Activated T-cell treated with anti-CD3 and anti-CD28 coated beads, Interleukin-2, amount 50 U/mL, for 72 hours (primary cell): Measurements from ENCODE around the gene PTPRD. TPM values are rescaled to one million over a fixed set of nuclear protein-coding genes. Genes with fewer than 3 reads are reported as not detected.

Experiments used
- ATAC-seq, 2 donors: fragments of 150-1000 bp; cut with Tn5 transposase; replicated peaks in 1 of 2; 2 replicates each; pipeline ENCODE4 v1.10.0; 2021; ENCODE audit warnings: moderate library complexity in 2 of 2, mild to moderate bottlenecking in 1 of 2
- DNase-seq, 2 donors: peaks; one replicate each; pipeline ENCODE4 v3.0.0; 2021 to 2022; ENCODE audit warnings: mixed read lengths in 1 of 2
- H3K27ac Mint-ChIP-seq: one replicate; pipeline ENCODE4 v1.8.0; 2022; ENCODE audit warnings: mild to moderate bottlenecking, moderate library complexity, mixed read lengths
- H3K27me3 Mint-ChIP-seq: one replicate; pipeline ENCODE4 v1.8.0; 2022; ENCODE audit warnings: low read depth, mixed read lengths
- H3K36me3 Mint-ChIP-seq, 2 donors: one replicate each; pipeline ENCODE4 v1.8.0; 2022; ENCODE audit warnings: mixed read lengths in 2 of 2, mild to moderate bottlenecking in 1 of 2; ENCODE audit not compliant: insufficient read depth in 2 of 2
- H3K4me1 Mint-ChIP-seq: one replicate; pipeline ENCODE4 v1.8.0; 2022; ENCODE audit warnings: low read depth, mixed read lengths
- H3K4me3 Mint-ChIP-seq, 2 donors: one replicate each; pipeline ENCODE4 v1.8.0; 2022; ENCODE audit warnings: mild to moderate bottlenecking in 2 of 2, mixed read lengths in 2 of 2, moderate library complexity in 2 of 2
- H3K9me3 Mint-ChIP-seq, 2 donors: one replicate each; pipeline ENCODE4 v1.8.0; 2022; ENCODE audit warnings: mixed read lengths in 2 of 2
- total RNA-seq, 2 donors: library from RNA; stranded (reverse); gene quantifications; one replicate each; pipeline ENCODE4 v1.2.3, GENCODE V29; 2022

The PTPRD gene
- total RNA-seq, 2 donors from 2014 or later: 0.44 TPM; not detected in 1

DNA sequence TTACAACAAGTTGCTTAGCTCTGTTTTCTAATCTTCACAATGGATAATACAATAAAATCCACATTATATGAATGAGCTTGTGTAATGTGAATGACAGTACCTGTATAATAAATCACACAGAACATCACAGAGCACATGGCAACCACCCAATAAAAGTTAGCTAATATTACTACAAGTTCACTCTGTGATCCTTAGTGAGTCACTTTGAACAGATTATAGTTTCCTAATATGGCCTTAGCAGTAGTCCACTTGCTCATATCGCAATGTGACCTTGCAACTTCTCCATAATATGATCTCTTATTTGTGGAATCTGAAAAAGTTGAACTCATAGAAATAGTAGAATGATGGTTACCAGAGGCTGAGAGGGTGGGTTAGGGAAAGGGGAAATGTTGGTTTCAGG lies 361.3 kb downstream of the PTPRD start:
- DNase-seq (no peak), ATAC-seq (no peak)
- Mint-ChIP-seq H3K4me3 (no peak overlapping the region), H3K27ac (no peak overlapping the region), H3K27me3 (no peaks in the 10 kb centered on the region), H3K4me1 (no peaks in the 10 kb centered on the region), H3K36me3 (no peaks in the 10 kb centered on the region), H3K9me3 (peaks cover 2% of the 10 kb centered on the region in 2 donors)

DNA sequence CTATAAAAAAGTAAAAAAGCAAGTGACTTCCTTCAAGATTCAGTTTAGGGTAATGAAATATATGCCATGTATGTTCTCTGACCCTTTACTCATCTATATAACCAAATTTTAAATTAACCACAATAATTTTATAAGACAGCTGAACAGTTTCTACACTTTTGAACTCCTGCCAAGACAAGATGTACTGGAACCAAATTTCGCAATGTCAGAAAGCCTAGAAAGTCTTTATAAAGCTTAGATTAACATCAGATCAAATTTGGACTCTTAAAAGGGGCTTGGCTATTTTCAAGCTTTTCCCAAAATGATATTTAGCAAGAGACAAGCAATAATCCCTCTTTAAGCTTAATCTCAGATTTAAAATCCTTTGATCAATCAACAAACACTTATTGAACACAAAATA lies 362.6 kb downstream of the PTPRD start:
- H3K36me3 Mint-ChIP-seq: no peaks in the 10 kb centered on the region
- no peaks in the 10 kb centered on the region for H3K4me1 Mint-ChIP-seq
- H3K27me3 Mint-ChIP-seq: no peaks in the 10 kb centered on the region
- peaks cover 2 to 4% of the 10 kb centered on the region in 2 donors for H3K9me3 Mint-ChIP-seq
- no peak for DNase-seq
- ATAC-seq: no peak
- H3K4me3 Mint-ChIP-seq: no peak overlapping the region
- H3K27ac Mint-ChIP-seq: no peak overlapping the region

- no peak overlapping the region for H3K4me3 Mint-ChIP-seq
- no peaks in the 10 kb centered on the region for H3K36me3 Mint-ChIP-seq
- H3K27me3 Mint-ChIP-seq: no peaks in the 10 kb centered on the region
- peaks cover 2 to 6% of the 10 kb centered on the region in 2 donors for H3K9me3 Mint-ChIP-seq
- no peaks in the 10 kb centered on the region for H3K4me1 Mint-ChIP-seq
- DNase-seq (no peak), ATAC-seq (no peak)
- H3K27ac Mint-ChIP-seq: no peak overlapping the region
Observed at GRCh38 chr9:10248890-10249289, 363.9 kb downstream of the PTPRD start.

GRCh38 chr9:10242255-10242654 lies 370.5 kb downstream of the PTPRD start:
- DNase-seq (no peak), ATAC-seq (no peak)
- H3K27me3 Mint-ChIP-seq: no peaks in the 10 kb centered on the region
- H3K36me3 Mint-ChIP-seq: no peaks in the 10 kb centered on the region
- H3K4me1 Mint-ChIP-seq: no peaks in the 10 kb centered on the region
- H3K4me3 Mint-ChIP-seq: no peak overlapping the region
- peaks cover 0 to 9% of the 10 kb centered on the region in 2 donors for H3K9me3 Mint-ChIP-seq
- no peak overlapping the region for H3K27ac Mint-ChIP-seq

DNA sequence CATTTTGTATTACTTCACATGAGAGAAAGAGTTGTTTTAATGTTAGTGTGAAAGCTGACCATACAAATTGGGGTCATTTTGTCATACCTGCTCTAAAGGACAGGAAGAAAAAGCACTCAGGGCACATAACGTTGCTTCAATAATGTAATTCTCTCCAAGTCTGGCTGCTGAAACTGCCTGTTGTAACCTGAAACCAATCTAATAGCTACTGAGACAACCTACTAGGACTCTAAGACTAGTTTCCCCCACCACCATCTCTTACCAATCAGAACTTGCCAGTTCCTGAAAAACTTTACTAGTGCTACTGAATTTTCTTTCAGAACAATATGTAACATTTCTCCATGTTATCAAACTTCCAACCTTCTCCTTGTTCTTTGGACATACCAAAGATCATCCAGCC lies 374.7 kb downstream of the PTPRD start:
- peaks cover 0 to 4% of the 10 kb centered on the region in 2 donors for H3K9me3 Mint-ChIP-seq
- no peak for ATAC-seq
- H3K36me3 Mint-ChIP-seq: no peaks in the 10 kb centered on the region

DNA sequence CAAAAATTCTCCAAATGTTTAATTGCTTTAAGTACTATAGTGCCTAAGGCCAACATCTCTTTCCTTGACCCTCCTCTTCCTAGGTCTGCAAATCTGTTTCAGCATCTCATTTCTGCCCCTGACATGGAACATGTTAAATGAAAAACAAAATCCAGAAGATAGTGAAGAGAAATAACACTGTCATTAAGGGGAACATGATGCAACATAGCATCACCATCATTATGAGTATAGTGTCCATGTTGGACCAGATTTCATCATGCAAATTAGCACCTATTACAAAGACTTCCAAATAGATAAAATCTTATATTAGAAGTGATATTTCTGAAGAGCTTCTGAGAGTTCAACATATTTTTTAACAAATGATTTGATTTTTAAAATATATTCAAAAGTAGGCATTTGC lies 375.2 kb downstream of the PTPRD start:
- DNase-seq: no peak
- no peak overlapping the region for H3K4me3 Mint-ChIP-seq
- no peaks in the 10 kb centered on the region for H3K27me3 Mint-ChIP-seq
- H3K4me1 Mint-ChIP-seq: no peaks in the 10 kb centered on the region
- no peak for ATAC-seq
- no peak overlapping the region for H3K27ac Mint-ChIP-seq
- no peaks in the 10 kb centered on the region for H3K36me3 Mint-ChIP-seq
- H3K9me3 Mint-ChIP-seq: peaks cover 0 to 4% of the 10 kb centered on the region in 2 donors

More for the DNA sequence above, 374.7 kb downstream of the PTPRD start:
- Mint-ChIP-seq H3K27me3 (no peaks in the 10 kb centered on the region), H3K4me3 (no peak overlapping the region), H3K27ac (no peak overlapping the region), H3K4me1 (no peaks in the 10 kb centered on the region)
- DNase-seq: no peak

- H3K4me3 Mint-ChIP-seq: no peak overlapping the region
- H3K27me3 Mint-ChIP-seq: no peaks in the 10 kb centered on the region
Observed at GRCh38 chr9:10236161-10236560, 376.6 kb downstream of the PTPRD start.

DNA sequence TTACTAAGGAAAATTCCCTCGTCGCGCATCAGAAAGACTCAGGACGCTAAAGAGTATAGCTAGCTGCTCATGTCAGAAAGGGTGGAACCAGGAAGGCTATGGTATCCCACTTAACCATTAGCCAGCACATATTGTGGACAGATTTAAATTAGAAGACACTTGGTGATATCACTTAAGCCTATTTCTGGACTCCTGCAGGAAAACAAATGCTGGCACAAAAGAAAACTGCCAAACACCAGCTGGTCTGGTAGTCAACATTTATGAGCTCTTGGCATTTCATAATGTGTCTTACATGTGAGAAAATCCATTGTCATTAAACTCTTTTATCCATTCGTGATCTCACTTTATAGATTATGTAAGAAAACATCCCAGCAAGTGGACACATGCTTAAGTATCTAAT lies 377.4 kb downstream of the PTPRD start:
- peaks cover under 1 to 5% of the 10 kb centered on the region in 2 donors for H3K9me3 Mint-ChIP-seq
- H3K4me1 Mint-ChIP-seq: no peaks in the 10 kb centered on the region
- H3K27ac Mint-ChIP-seq: no peak overlapping the region
- no peak for DNase-seq
- no peak for ATAC-seq
- no peaks in the 10 kb centered on the region for H3K36me3 Mint-ChIP-seq
- no peak overlapping the region for H3K4me3 Mint-ChIP-seq
- no peaks in the 10 kb centered on the region for H3K27me3 Mint-ChIP-seq

More at GRCh38 chr9:10236161-10236560, 376.6 kb downstream of the PTPRD start:
- no peak for ATAC-seq
- no peak for DNase-seq
- Mint-ChIP-seq H3K36me3 (no peaks in the 10 kb centered on the region), H3K9me3 (peaks cover 0 to 4% of the 10 kb centered on the region in 2 donors), H3K27ac (no peak overlapping the region), H3K4me1 (no peaks in the 10 kb centered on the region)

DNA sequence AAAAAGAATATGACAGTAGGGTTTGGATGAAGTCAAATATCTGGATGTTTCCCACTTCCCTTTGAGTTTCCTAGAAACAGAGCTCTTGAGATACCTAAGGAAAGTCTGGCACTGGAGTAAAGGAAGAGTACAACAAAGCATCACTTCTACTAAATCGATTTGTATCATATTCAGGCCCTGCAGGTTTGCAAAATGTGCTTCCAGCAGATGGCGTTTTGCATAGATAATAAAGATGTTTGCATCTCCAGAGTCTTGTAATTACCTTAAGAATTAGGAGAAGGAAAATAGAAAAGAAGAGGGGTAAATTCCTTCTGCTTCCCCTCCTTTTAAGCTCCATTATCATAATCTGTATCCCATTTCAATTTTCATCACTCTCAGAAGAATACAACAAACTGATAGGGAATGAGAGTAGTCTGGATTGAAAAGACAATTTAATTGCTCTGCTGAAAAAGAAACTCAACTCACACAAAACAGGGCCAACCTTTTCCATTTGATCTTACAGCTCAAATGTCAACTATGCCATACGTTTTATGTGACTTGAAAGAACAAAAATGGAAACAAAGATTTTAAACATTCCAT lies 380.4 kb downstream of the PTPRD start:
- Mint-ChIP-seq H3K27ac (no peak overlapping the region), H3K4me1 (no peaks in the 10 kb centered on the region), H3K36me3 (no peaks in the 10 kb centered on the region), H3K27me3 (no peaks in the 10 kb centered on the region), H3K9me3 (peaks cover 4 to 5% of the 10 kb centered on the region in 2 donors), H3K4me3 (no peak overlapping the region)
- DNase-seq: no peak
- no peak for ATAC-seq

- DNase-seq (no peak), ATAC-seq (no peak)
- Mint-ChIP-seq H3K27me3 (no peaks in the 10 kb centered on the region), H3K36me3 (no peaks in the 10 kb centered on the region), H3K4me1 (no peaks in the 10 kb centered on the region), H3K27ac (no peak overlapping the region), H3K4me3 (no peak overlapping the region), H3K9me3 (peaks cover 4 to 6% of the 10 kb centered on the region in 2 donors)
Observed at GRCh38 chr9:10230512-10230911, 382.3 kb downstream of the PTPRD start.

DNA sequence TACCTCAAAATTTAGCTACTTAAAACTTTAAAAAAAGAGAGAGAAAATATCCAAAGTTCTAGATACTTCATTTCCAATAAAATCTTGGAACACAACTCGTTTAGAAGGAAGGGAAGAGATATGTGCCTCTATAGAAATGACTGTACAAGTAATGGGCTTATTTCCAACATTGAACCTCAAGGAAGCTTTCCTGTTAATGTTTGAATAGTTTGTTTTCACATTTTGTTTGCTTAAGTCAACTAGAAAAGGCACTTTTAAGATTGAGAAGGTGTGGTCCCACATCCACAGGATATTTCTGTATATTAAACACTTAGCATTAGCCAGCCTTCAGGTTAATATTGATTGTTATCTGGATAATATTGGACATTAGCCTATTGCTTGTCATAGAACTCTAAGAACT lies 384.7 kb downstream of the PTPRD start:
- Mint-ChIP-seq H3K9me3 (peaks cover 4 to 9% of the 10 kb centered on the region in 2 donors), H3K27me3 (no peaks in the 10 kb centered on the region), H3K36me3 (no peaks in the 10 kb centered on the region), H3K27ac (no peak overlapping the region), H3K4me3 (no peak overlapping the region), H3K4me1 (no peaks in the 10 kb centered on the region)
- ATAC-seq (no peak), DNase-seq (no peak)

DNA sequence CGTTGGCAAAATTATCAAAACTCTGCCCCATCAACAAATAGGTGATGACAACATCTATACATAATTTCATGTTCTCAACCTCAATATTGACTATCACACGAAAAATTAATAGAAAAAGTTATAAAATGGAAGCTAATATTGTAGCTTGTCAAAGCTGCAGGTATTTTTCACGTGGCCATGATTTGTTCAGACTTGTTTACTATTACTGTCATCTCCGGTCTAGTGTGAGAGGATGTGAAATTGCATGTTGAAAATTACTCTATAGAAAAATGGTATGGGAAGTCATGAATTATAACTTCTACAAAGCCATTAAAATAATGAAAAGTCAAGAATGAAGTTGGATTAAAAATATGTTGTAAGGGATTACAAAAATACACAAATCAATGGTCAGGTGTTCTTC lies 385.8 kb downstream of the PTPRD start:
- Mint-ChIP-seq H3K27ac (no peak overlapping the region), H3K4me1 (no peaks in the 10 kb centered on the region), H3K36me3 (no peaks in the 10 kb centered on the region), H3K4me3 (no peak overlapping the region), H3K9me3 (peaks cover 4 to 11% of the 10 kb centered on the region in 2 donors), H3K27me3 (no peaks in the 10 kb centered on the region)
- ATAC-seq (no peak), DNase-seq (no peak)

DNA sequence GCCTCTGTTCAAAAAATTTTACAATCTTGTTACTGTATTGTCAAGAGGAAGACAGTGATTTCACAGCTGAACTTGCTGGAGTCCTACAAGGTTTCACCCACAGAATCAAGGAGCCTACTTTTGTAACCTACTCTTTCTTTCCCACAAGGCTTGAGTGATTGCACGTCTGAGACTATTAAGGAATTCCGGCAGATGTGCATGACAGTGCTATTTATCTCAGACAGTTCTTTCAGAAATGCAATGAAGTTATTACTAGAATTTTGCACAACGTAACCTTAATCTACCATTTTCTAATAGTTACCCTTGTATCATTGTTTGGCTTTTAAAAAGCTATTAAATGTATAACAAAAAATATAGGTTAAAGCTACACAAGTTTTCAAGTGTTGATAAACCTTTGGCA lies 400.1 kb downstream of the PTPRD start:
- DNase-seq (no peak), ATAC-seq (no peak)
- Mint-ChIP-seq H3K27ac (no peak overlapping the region), H3K9me3 (peaks cover 2% of the 10 kb centered on the region in 2 donors), H3K4me1 (no peaks in the 10 kb centered on the region), H3K4me3 (no peak overlapping the region), H3K36me3 (no peaks in the 10 kb centered on the region), H3K27me3 (no peaks in the 10 kb centered on the region)

- Mint-ChIP-seq H3K36me3 (no peaks in the 10 kb centered on the region), H3K27me3 (no peaks in the 10 kb centered on the region), H3K4me3 (no peak overlapping the region), H3K4me1 (no peaks in the 10 kb centered on the region), H3K27ac (no peak overlapping the region), H3K9me3 (peaks cover 2% of the 10 kb centered on the region in 2 donors)
- DNase-seq: no peak
- no peak for ATAC-seq
Observed at GRCh38 chr9:10208691-10209069, 404.1 kb downstream of the PTPRD start.
